ENCODE data around the gene TMEM231.

The TMEM231 gene

GRCh38 chr16:75590920-75591843 is 35.1 kb upstream of the TMEM231 start:
- peak; percentile 75 for DNase-seq (ENCODE audit: low read depth)
- no peak for TF ChIP-seq CTCF (conservative IDR thresholded peaks at IDR 0.05; ENCODE audit: control insufficient read depth, insufficient read depth, low read depth, low read length)
- H3K4me3 ChIP-seq (ENCODE audit: control insufficient read depth, low read depth, low read length), result no peak overlapping the region

GRCh38 chr16:75589306-75589705 is 33.3 kb upstream of the TMEM231 start:
- H3K4me3 ChIP-seq (ENCODE audit: control insufficient read depth, low read depth, low read length), result no peak overlapping the region
- no peak for DNase-seq (ENCODE audit: low read depth)
- no peak for TF ChIP-seq CTCF (conservative IDR thresholded peaks at IDR 0.05; ENCODE audit: control insufficient read depth, insufficient read depth, low read depth, low read length)

DNA sequence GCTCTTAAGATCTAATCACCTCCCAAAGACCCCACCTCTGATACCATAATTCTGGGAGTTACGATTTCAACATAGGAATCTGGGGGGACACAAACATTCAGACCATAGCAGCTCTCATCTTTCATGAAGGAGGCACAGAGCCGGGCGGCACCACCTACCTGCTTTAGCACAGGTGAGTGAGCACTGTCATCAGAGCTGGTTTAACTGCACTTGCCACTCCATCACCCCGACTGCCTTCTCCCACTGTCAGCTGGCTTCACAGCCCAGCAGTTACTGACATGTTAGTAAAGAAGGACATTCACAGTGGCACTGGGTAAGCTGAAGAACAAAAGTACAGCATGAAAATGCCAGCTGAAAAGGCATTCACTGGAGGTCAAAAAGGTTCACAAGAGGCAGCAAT is 32.7 kb upstream of the TMEM231 start:
- no peak for TF ChIP-seq CTCF (conservative IDR thresholded peaks at IDR 0.05; ENCODE audit: control insufficient read depth, insufficient read depth, low read depth, low read length)
- DNase-seq (ENCODE audit: low read depth), result no peak
- H3K4me3 ChIP-seq (ENCODE audit: control insufficient read depth, low read depth, low read length), result no peak overlapping the region

- no peak for TF ChIP-seq CTCF (conservative IDR thresholded peaks at IDR 0.05; ENCODE audit: control insufficient read depth, insufficient read depth, low read depth, low read length)
Measured at GRCh38 chr16:75584108-75584507, 28.1 kb upstream of the TMEM231 start.

GRCh38 chr16:75579281-75579834 is 23.3 kb upstream of the TMEM231 start:
- no peak for TF ChIP-seq CTCF (conservative IDR thresholded peaks at IDR 0.05; ENCODE audit: control insufficient read depth, insufficient read depth, low read depth, low read length)
- no peak overlapping the region for H3K4me3 ChIP-seq (ENCODE audit: control insufficient read depth, low read depth, low read length)
- no peak for DNase-seq (ENCODE audit: low read depth)

More at GRCh38 chr16:75584108-75584507, 28.1 kb upstream of the TMEM231 start:
- DNase-seq (ENCODE audit: low read depth), result no peak
- H3K4me3 ChIP-seq (ENCODE audit: control insufficient read depth, low read depth, low read length), result no peak overlapping the region

GRCh38 chr16:75578725-75579124 is 22.7 kb upstream of the TMEM231 start:
- H3K4me3 ChIP-seq (ENCODE audit: control insufficient read depth, low read depth, low read length), result no peak overlapping the region
- TF ChIP-seq CTCF (conservative IDR thresholded peaks at IDR 0.05; ENCODE audit: control insufficient read depth, insufficient read depth, low read depth, low read length), result no peak
- DNase-seq (ENCODE audit: low read depth), result peak; percentile 11
